ENCODE results near the gene RBMS3. TPM values are rescaled to one million over a fixed set of nuclear protein-coding genes. Genes with fewer than 3 reads are reported as not detected.

Gene RBMS3
- total RNA-seq, 1 donor from 2014 or later, result 65.1 TPM

GRCh38 chr3:29903600-29903999 lies 622.7 kb downstream of the RBMS3 start:
- no peak for TF ChIP-seq CTCF (IDR thresholded peaks at IDR 0.05; ENCODE audit: partially characterized antibody, unreplicated experiment)
- H3K4me3 Mint-ChIP-seq (ENCODE audit: unreplicated experiment), result no peak overlapping the region
- no peaks in the 10 kb centered on the region for H3K36me3 Mint-ChIP-seq (ENCODE audit: unreplicated experiment)
- DNase-seq, result no peak
- H3K4me1 Mint-ChIP-seq (ENCODE audit: low read depth, unreplicated experiment), result no peaks in the 10 kb centered on the region
- no peaks in the 10 kb centered on the region for H3K27me3 Mint-ChIP-seq (ENCODE audit: unreplicated experiment)
- no peak overlapping the region for H3K27ac Mint-ChIP-seq (ENCODE audit: unreplicated experiment)
- H3K9me3 Mint-ChIP-seq (ENCODE audit: unreplicated experiment), result no peaks in the 10 kb centered on the region

- Mint-ChIP-seq H3K9me3 (ENCODE audit: unreplicated experiment) (peaks cover 2% of the 10 kb centered on the region), H3K4me1 (ENCODE audit: low read depth, unreplicated experiment) (no peaks in the 10 kb centered on the region), H3K4me3 (ENCODE audit: unreplicated experiment) (no peak overlapping the region), H3K27ac (ENCODE audit: unreplicated experiment) (no peak overlapping the region), H3K27me3 (ENCODE audit: unreplicated experiment) (no peaks in the 10 kb centered on the region), H3K36me3 (ENCODE audit: unreplicated experiment) (no peaks in the 10 kb centered on the region)
- no peak for TF ChIP-seq CTCF (IDR thresholded peaks at IDR 0.05; ENCODE audit: partially characterized antibody, unreplicated experiment)
- DNase-seq, result no peak
Measured at GRCh38 chr3:29906906-29907305, 626.0 kb downstream of the RBMS3 start.

GRCh38 chr3:29912600-29913288 lies 631.9 kb downstream of the RBMS3 start:
- H3K36me3 Mint-ChIP-seq (ENCODE audit: unreplicated experiment), result no peaks in the 10 kb centered on the region
- TF ChIP-seq CTCF (IDR thresholded peaks at IDR 0.05; ENCODE audit: partially characterized antibody, unreplicated experiment), result no peak
- peaks cover 2% of the 10 kb centered on the region for H3K9me3 Mint-ChIP-seq (ENCODE audit: unreplicated experiment)

GRCh38 chr3:29914861-29915524 lies 634.1 kb downstream of the RBMS3 start:
- no peaks in the 10 kb centered on the region for H3K36me3 Mint-ChIP-seq (ENCODE audit: unreplicated experiment)
- H3K4me3 Mint-ChIP-seq (ENCODE audit: unreplicated experiment), result no peak overlapping the region
- DNase-seq, result no peak
- TF ChIP-seq CTCF (IDR thresholded peaks at IDR 0.05; ENCODE audit: partially characterized antibody, unreplicated experiment), result no peak
- H3K27me3 Mint-ChIP-seq (ENCODE audit: unreplicated experiment), result no peaks in the 10 kb centered on the region
- H3K4me1 Mint-ChIP-seq (ENCODE audit: low read depth, unreplicated experiment), result no peaks in the 10 kb centered on the region
- peaks cover 2% of the 10 kb centered on the region for H3K9me3 Mint-ChIP-seq (ENCODE audit: unreplicated experiment)
- H3K27ac Mint-ChIP-seq (ENCODE audit: unreplicated experiment), result no peak overlapping the region

More at GRCh38 chr3:29912600-29913288, 631.9 kb downstream of the RBMS3 start:
- Mint-ChIP-seq H3K4me3 (ENCODE audit: unreplicated experiment) (no peak overlapping the region), H3K27ac (ENCODE audit: unreplicated experiment) (no peak overlapping the region), H3K4me1 (ENCODE audit: low read depth, unreplicated experiment) (no peaks in the 10 kb centered on the region), H3K27me3 (ENCODE audit: unreplicated experiment) (no peaks in the 10 kb centered on the region)
- no peak for DNase-seq

- no peaks in the 10 kb centered on the region for H3K27me3 Mint-ChIP-seq (ENCODE audit: unreplicated experiment)
- H3K4me3 Mint-ChIP-seq (ENCODE audit: unreplicated experiment), result no peak overlapping the region
- H3K9me3 Mint-ChIP-seq (ENCODE audit: unreplicated experiment), result no peaks in the 10 kb centered on the region
- no peaks in the 10 kb centered on the region for H3K36me3 Mint-ChIP-seq (ENCODE audit: unreplicated experiment)
- DNase-seq, result no peak
- no peak for TF ChIP-seq CTCF (IDR thresholded peaks at IDR 0.05; ENCODE audit: partially characterized antibody, unreplicated experiment)
- H3K27ac Mint-ChIP-seq (ENCODE audit: unreplicated experiment), result no peak overlapping the region
- H3K4me1 Mint-ChIP-seq (ENCODE audit: low read depth, unreplicated experiment), result peaks cover 6% of the 10 kb centered on the region
Measured at GRCh38 chr3:29919571-29919970, 638.7 kb downstream of the RBMS3 start.
